Measurements from ENCODE around the gene FOXO3.

The FOXO3 gene

DNA sequence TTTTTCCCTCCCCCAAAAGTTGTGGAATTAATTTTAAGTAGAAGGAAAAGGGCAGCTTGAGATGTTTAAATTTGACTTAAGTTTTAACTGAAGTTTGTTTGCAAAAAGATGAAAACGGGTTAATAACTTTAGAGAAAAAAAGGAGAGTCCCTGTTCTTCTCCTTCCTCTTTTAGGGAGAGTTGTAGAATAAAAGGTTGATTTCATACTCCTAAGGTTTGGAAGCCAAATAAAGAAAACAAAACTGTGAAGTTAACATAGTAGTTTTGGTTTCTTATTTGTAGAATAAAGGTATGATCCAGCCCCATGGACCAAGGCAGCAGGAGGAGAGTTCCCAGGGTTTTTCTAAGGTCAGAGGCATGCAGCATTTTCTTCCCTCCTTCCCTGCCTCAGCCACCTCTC, 33.4 kb downstream of the FOXO3 start:
- H3K4me3 ChIP-seq (ENCODE audit: low read depth, low read length), result no peak overlapping the region

DNA sequence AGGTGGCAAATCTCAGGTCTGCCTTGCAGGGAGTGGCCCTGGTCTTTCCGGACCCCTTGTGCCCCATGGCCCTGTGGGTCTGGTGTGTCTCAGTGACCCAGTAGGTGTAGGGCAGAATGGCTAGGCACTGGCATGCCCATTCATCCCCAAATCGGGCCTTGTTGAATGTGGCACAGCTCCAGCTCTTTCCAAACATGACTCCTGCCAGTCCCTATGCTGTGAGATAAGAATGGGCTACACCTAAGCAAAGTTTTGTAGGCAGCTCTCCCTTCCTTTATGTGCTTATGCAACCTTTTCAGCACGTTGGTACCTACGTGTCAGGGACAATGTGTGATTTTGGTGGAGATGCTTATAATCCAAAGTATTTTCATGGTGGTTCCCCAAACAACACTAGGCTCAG, 33.9 kb downstream of the FOXO3 start:
- no peak overlapping the region for H3K4me3 ChIP-seq (ENCODE audit: low read depth, low read length)

DNA sequence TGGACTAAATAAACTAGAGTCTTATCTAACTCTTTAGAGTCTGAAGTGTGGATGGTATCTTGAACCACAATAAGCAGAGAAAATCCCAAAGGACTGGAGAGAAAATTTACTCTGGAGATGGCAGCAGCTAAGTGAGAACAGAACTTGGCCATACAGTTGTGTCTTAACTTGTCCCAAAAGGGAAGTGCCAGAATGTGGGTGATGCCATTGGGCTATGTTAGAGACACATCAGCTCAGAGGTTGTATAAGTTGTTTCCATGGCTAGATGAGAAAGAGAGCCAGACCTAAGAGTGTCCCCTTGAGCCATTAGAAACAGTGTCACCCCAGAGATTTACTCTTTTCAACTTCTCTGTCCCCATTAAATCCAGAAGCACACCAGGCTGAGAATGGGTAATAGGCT, 36.2 kb downstream of the FOXO3 start:
- H3K4me3 ChIP-seq (ENCODE audit: low read depth, low read length), result no peak overlapping the region

DNA sequence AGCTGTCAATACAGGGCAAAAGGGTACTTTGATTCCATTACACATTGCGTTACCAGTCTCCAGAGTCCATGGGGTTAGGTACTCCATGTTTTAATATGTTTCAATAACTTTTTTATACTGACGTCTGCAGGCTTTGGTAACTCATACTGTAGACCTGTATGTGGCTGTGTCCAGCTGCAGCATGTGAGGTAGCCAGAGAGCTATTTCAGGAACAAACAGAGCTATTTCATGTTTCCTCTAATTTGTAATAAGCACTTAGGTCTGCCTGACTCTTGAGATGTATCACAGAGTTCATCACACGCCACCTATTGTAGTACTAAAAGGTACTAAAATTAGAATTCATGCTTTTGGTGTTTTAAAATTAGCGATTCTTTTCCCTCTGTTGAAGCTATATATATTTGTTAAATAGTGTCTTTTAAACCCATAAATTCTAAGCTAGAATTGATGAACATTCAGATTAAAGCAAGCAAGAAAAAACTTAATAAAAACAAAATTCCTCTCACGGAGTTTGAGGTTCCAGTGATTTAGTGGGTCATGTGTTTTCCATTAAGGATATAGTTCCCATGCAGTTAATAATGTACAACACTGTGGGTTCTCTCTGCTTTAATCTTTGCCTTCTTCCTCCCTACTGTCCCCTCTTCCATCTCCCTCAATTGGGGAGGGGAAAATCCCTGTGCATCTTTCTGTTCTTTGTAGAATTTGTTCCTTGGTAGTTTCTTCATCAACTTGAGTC, 37.0 kb downstream of the FOXO3 start:
- no peak overlapping the region for H3K4me3 ChIP-seq (ENCODE audit: low read depth, low read length)

DNA sequence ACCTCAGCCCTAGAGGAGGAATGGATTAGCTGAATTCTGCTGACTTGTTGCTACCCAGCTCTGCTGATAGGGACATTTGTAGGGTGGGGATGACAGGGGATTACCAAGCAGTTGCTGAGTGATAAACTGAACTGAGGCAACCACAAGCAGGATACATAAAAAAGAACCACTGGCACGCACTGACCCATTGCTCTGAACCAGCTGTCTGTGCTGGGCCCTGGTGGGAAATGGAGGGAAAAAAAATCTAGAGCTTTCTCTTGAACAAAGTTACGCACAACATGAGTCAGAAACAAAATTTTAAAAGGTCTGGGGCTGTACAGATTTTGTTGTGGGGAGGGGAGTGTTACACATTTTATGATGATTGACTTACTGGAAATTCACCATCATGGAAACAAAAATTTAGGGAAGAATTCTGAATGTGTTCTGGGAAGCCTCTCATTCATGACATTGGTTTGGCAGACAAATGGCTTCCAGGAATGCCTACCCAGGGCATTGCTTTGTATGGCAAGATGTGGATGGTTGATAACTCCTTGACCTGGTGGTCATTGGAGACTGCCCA, 37.7 kb downstream of the FOXO3 start:
- H3K4me3 ChIP-seq (ENCODE audit: low read depth, low read length), result no peak overlapping the region

DNA sequence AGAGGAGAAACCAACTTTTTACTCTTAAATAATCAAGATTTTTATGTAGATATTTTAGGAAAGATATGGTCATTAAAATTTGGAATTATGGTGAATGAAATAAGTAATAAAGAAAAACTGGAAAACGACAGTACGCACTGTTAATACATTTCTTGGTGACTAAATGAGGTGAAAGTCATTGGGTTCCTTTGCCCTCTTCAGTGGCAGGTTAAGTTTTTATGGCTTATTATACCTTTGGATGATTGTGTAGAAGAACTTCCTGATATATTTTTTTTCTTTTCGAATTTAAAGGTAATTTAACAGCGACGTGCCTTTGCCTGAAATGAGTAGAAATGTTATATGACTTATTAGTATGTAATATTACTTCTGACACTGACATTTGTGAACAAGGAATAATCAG, 43.4 kb downstream of the FOXO3 start:
- no peak overlapping the region for H3K4me3 ChIP-seq (ENCODE audit: low read depth, low read length)

DNA sequence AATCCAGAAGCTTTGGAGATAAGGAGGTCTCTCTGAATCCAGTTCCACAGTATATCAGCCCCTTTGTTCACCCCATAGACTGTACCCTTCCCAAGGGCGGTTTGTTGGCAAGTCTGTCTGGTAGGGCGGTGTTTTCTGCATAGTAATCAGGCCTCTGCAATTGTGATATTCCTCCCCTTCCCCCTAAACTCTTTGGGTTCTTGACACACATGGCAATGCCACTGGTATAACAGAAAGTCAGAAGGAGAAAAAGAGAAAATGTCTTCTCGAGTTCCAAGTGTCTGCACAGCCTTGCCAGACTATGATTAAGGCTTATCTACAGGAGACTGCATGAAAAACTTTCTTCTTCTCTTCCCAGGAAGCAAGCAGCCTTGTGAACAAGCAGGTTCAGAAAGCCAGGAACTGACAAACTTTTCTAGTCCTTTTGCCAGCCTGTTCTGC, 45.6 kb downstream of the FOXO3 start:
- H3K4me3 ChIP-seq (ENCODE audit: low read depth, low read length), result no peak overlapping the region

DNA sequence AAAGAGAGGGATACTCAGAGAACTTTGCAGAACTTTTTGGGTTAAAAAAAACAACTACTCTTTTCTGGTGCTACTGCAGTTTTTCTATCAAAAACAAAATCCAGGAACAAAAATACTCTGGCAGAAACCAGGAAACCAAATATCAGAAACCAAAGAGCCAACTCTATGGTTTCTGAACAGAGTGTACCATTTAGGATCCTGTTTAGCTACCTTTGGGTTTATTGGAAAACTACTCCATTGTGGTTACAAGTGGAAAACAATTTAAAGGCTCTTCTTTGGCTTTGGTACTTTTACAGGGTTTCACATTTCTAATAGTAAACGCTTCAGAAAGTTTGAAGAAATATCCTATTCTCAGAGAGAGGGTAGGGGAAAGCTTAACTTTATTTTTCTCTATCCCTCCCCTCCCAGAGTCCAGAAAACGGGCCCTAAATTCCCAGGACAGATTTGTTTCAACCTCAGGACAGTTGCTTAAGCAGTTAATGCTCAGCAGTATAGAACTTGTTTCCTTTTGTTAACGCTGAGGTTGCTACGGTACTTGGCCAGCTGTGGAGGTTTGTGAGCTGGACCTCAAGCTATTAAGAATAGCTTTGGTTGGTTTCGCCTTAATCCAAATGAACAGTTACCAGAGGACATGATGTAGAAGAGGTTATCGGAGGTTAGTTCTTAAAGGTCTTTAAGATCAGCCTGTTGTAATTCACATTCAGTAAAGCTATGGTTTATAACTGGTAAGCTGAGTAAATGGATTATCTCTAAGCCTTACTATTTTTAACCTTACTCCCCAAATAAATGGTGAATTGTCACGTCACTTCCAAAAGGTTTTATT, 47.9 kb downstream of the FOXO3 start:
- no peak overlapping the region for H3K4me3 ChIP-seq (ENCODE audit: low read depth, low read length)

DNA sequence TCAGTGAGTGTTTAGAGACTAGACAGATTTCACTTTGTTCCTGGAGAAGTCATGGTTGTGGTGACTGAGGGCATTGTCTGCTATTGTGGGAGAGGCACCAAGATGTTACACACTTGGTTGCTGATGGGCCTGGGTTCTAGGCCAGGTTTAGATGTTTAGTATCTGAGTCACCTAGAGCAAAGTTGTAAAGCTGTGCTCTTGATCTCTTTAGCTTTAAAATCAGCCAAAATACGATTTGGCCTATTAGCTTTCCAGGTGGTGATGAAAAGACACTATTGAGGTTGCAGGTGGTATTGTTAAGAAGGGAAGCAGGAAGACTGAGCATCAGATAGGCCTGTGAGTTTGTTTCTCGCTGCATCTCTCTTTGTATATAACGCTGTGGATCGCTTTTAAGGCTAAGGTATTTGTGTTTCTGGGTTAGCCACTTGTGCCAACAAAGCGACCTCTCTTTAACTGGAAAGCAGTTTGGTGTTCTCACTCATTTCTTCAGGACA, 48.6 kb downstream of the FOXO3 start:
- no peak overlapping the region for H3K4me3 ChIP-seq (ENCODE audit: low read depth, low read length)

DNA sequence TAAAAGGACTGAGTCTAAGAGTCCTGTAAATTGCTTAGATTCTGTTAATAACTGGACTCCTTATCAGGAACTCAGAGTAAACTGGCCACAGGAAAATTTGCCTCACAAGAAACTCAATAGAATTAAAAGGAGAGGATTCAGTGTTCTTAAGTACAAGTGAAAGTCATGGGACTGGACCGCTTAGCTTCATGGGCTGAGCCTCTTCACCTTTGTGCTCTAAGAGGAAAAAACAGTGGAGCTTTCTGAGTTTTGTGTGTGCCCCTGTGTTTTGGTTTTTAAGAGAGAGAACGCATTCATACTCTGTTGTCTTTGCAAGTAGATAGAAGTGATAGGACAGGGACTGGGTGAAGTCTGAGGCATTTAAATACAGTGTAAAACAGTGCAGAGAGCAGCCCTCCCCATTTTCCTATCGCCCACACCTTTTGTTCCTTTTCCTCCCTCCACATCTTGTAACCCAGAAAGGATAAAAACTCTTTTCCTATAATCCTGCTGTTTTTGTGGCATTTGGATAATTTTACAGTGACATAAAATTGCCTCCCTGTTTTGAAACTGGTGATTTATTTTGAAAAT, 49.6 kb downstream of the FOXO3 start:
- no peak overlapping the region for H3K4me3 ChIP-seq (ENCODE audit: low read depth, low read length)

DNA sequence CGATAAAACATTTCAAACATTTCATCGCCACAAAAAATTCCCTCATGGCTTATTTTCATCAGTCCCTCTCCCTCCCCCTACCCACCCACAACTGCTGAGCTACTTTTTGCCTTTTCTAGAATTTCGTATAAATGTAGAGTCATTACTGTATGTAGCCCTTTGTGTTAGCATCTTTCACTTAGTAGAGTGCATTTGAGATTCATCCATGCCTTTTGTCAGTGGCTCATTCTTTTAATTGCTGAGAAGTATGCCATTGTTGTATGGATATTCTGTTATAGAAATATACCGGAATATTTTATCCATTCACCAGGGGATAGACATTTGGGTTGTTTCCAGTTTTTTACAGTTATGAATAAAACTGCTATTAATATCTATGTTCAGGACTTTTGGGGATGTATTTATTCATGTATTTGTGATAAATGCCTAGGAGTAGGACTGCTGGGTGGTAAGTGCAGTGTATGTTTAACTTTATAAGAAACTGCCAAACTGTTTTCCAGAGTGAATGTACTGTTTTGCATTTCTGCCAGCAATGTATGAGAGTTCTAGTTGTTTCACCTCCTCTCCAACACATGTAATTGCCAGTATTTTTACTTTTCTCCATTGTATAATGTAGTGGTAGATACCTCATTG, 50.4 kb downstream of the FOXO3 start:
- no peak overlapping the region for H3K4me3 ChIP-seq (ENCODE audit: low read depth, low read length)

DNA sequence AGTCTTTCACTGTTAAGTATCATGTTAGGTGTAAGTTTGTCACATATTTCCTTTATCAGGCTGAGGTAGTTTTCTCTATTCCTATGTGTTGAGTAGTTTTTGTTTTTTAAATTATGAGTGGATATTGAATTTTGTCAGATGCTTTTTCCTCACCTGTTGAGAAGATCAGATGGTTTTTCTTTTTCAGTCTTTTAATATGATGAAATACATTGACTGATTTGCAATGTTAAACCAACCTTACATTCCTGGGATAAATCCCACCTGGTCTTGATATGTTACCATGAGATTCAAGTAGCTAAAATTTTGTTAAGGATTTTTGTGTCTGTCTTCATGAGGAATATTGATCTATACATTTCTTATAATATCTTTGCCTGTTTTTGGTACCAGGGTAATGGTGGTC, 52.1 kb downstream of the FOXO3 start:
- no peak overlapping the region for H3K4me3 ChIP-seq (ENCODE audit: low read depth, low read length)

DNA sequence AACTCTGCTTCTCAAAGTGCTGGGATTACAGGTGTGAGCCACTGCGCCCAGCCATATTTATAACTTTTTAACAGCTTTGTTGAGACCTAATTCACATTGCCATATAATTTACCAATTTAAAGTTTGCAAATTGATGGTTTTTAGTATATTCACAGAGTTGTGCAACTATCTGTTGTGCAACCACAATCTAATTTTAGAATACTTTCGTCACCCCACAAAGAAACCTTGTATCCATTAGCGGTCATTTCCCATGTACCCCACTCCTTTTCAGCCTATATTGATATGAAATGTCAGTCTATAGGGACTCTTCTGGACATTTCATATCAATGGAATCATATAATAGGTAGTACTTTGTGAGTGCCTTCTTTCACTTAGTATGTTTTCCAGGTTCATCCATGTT, 55.8 kb downstream of the FOXO3 start:
- H3K4me3 ChIP-seq (ENCODE audit: low read depth, low read length), result no peak overlapping the region

DNA sequence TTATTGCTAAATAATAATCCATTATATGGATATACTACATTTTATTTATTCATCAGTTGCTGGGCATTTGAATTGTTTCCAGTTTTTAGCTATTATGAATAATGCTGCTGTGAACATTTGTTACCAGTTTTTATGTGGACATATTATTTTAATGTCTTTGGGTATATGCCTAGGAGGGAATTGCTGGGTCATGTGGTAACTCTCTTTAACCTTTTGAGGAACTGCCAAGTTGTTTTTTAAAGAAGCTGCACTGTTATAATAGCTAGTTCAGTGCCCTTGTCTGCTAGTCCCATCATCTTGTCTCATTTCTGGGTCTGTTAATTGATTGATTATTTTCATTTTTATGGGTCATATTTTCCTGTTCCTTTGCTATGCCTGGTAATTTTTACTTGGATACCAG, 56.3 kb downstream of the FOXO3 start:
- no peak overlapping the region for H3K4me3 ChIP-seq (ENCODE audit: low read depth, low read length)

DNA sequence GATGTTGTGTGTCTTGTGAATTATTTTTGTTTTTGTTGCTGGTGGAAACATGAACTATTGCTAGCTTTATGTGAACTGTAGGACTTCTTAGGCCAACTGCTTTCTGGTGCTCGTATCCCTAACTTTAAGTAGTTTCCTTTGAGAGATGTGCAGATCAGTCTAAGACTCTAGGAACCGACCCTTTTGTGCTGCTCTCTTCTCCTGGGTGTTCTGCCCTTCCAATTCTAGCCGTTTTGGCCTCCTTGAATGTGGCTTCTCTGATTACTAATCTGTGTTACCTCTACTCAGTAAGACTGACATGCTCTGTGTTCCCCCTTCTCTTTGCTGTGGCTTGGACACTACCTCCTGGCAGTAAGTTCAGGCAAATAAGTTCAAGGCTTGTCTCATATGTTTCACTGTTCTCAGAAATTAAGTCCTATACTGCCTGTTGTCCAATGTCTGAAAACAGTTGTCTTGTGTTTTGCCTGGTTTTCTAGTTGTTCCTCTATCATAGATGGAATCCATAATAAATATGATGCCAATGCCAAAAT, 58.0 kb downstream of the FOXO3 start:
- H3K4me3 ChIP-seq (ENCODE audit: low read depth, low read length), result no peak overlapping the region

DNA sequence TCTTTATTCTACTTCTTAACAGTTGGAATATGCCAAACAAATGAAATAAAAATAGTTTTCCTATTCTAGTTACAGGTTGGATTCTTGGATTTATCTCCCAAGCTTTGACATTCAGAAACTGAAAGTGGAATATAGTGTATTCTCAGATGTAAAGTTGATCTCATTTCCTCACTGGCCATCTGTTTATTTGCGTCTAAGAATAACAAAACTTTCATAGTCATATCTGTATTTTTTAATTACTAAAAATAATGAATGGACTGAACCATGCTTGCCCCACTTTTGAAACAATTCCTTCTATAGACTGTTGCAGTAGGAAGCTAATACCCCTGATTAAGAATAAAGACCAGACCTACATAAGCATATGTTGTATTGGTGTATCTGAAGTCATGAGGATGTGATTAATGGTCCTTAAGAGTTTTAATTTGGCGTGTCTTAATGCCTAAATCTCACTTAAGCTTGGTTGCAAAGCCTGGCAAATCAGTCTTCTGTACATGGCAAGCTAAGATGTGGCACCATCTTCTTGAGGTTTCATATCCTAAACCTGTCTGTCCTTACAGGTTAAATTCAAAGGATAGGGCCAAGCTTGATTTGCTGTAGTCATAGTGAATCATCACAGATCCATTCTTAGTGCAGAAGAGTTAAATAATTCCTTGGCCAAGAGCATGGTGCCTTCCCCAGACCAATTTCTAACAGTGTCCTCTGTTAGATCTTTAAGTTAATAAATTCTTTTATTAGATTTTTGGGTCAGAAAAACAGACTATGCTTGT, 58.9 kb downstream of the FOXO3 start:
- no peak overlapping the region for H3K4me3 ChIP-seq (ENCODE audit: low read depth, low read length)

DNA sequence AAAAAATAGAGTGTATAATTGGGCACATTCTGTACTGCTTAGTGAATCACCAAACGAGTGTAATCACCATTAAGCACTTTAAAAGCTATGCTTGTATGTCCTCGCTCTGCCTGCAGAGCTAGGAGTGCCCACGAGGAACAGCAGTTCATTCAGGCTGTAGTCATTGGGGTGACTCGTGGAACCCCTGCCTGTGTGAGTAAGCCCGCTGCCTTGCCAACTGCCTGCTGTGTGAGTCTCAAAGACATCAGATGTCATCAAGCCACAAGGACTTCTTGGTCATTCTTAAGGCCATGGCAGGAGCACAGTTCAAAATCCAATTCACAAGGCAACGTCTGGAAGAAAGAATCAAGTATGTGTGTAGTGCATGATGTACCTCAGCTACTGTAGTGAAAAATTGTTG, 60.4 kb downstream of the FOXO3 start:
- no peak overlapping the region for H3K4me3 ChIP-seq (ENCODE audit: low read depth, low read length)

DNA sequence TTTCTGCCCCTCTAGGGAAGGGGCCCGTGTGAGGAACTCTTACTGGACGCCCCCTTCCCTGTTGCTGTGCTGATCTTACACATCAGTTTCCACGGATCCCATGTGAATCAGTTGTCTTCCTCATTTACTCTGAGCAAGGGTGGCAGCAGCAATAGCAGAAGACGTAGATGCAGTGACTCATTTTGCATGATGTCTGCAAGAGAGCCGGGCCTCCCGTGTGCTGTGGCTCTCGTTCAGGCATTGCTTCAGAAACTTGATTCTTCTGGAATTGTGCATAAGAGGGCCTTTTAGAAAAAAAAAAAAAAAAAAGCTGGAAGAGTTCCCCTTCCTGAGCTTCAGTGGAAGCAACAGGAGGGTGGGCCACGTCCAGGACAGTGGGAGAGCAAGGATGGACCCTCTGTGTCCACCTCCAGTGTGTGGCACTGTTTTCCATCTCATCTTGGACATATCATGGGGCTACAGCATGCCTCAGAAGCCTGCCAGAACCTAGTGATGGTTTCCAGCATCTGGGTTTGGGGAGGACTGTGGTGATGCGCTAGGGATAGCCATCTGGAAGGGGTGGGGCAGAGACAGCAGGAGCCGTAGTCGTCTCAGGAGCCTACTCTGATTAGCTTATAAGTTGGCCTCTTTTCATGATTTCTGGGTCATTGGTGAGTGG, 62.1 kb downstream of the FOXO3 start:
- no peak overlapping the region for H3K4me3 ChIP-seq (ENCODE audit: low read depth, low read length)

DNA sequence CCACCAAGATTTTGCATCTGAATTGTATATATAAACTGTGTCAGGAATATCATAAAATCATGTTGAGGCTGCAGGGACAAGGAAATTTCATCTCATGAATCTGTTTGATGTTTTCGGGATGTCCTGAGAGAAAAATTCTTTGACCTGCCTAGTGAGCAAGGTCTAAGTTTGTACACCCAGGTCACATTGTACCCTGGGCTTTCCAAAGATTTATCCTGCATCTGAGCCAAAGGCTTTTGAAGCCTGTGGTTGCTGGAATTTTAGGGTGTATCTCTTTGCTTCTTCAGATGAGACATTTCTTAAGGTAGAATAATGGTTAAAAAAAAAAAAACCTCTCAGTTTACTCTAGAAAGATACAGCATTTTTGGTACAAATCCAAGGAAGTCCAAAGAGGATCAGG, 63.3 kb downstream of the FOXO3 start:
- no peak overlapping the region for H3K4me3 ChIP-seq (ENCODE audit: low read depth, low read length)

DNA sequence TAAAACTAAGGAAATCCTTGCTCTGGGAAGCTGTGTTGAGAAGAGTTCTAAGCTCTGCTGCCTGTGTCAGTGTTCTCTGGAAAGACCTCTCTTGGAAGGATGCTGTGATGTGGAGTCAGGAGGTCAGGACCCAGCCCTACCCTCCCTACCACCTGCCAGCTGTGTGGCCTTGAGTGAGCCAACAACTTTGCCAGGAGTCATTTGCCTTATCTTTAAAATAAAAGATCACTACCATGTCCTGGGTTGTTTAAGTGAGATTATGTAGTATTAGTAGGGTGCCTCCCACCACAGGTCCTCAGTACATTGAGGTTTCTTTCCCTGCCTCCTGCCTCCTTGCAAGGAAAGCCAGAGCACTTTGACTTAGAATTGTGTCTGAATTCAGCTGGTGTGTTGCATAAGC, 64.9 kb downstream of the FOXO3 start:
- no peak overlapping the region for H3K4me3 ChIP-seq (ENCODE audit: low read depth, low read length)
